Measurements from ENCODE around the gene PCOLCE2.

PCOLCE2 gene

GRCh38 chr3:142913432-142913831 lies 24.5 kb upstream of the PCOLCE2 start:
- TF ChIP-seq POLR2AphosphoS5 (IDR thresholded peaks at IDR 0.05; ENCODE audit: low read depth, low read length) (no peak), FOXP2 (optimal IDR thresholded peaks at IDR 0.05; ENCODE audit: borderline replicate concordance, extremely low read depth, extremely low read length, insufficient read depth) (no peak), SIN3A (IDR thresholded peaks at IDR 0.05; ENCODE audit: borderline replicate concordance, insufficient read depth, low read length) (no peak), TAF1 (IDR thresholded peaks at IDR 0.05; ENCODE audit: borderline replicate concordance, insufficient read depth, low read length) (no peak), REST (IDR thresholded peaks at IDR 0.05; ENCODE audit: insufficient read depth in 1 of 2, low read depth in 2 of 2, low read length in 2 of 2) (no peak)

GRCh38 chr3:142912402-142913172 lies 23.7 kb upstream of the PCOLCE2 start:
- TF ChIP-seq REST (IDR thresholded peaks at IDR 0.05; ENCODE audit: insufficient read depth in 1 of 2, low read depth in 2 of 2, low read length in 2 of 2) (no peak), TAF1 (IDR thresholded peaks at IDR 0.05; ENCODE audit: borderline replicate concordance, insufficient read depth, low read length) (no peak), FOXP2 (optimal IDR thresholded peaks at IDR 0.05; ENCODE audit: borderline replicate concordance, extremely low read depth, extremely low read length, insufficient read depth) (no peak), SIN3A (IDR thresholded peaks at IDR 0.05; ENCODE audit: borderline replicate concordance, insufficient read depth, low read length) (no peak), POLR2AphosphoS5 (IDR thresholded peaks at IDR 0.05; ENCODE audit: low read depth, low read length) (no peak)

- TF ChIP-seq POLR2AphosphoS5 (IDR thresholded peaks at IDR 0.05; ENCODE audit: low read depth, low read length) (no peak), SIN3A (IDR thresholded peaks at IDR 0.05; ENCODE audit: borderline replicate concordance, insufficient read depth, low read length) (no peak), REST (IDR thresholded peaks at IDR 0.05; ENCODE audit: insufficient read depth in 1 of 2, low read depth in 2 of 2, low read length in 2 of 2) (no peak), FOXP2 (optimal IDR thresholded peaks at IDR 0.05; ENCODE audit: borderline replicate concordance, extremely low read depth, extremely low read length, insufficient read depth) (no peak), TAF1 (IDR thresholded peaks at IDR 0.05; ENCODE audit: borderline replicate concordance, insufficient read depth, low read length) (no peak)
Observed at GRCh38 chr3:142910280-142910679, 21.4 kb upstream of the PCOLCE2 start.

- no peak for TF ChIP-seq POLR2AphosphoS5 (IDR thresholded peaks at IDR 0.05; ENCODE audit: low read depth, low read length)
- no peak for TF ChIP-seq TAF1 (IDR thresholded peaks at IDR 0.05; ENCODE audit: borderline replicate concordance, insufficient read depth, low read length)
- no peak for TF ChIP-seq SIN3A (IDR thresholded peaks at IDR 0.05; ENCODE audit: borderline replicate concordance, insufficient read depth, low read length)
- TF ChIP-seq FOXP2 (optimal IDR thresholded peaks at IDR 0.05; ENCODE audit: borderline replicate concordance, extremely low read depth, extremely low read length, insufficient read depth), result no peak
- TF ChIP-seq REST (IDR thresholded peaks at IDR 0.05; ENCODE audit: insufficient read depth in 1 of 2, low read depth in 2 of 2, low read length in 2 of 2), result no peak
Observed at GRCh38 chr3:142909282-142909681, 20.4 kb upstream of the PCOLCE2 start.

All from PFSK-1 (cell line).